Measurements from ENCODE around the gene THBS1.

THBS1 gene

GRCh38 chr15:39589193-39589814 is 8.4 kb downstream of the THBS1 start:
- DNase-seq (ENCODE audit: low spot score), result no peak

- no peak for DNase-seq (ENCODE audit: low spot score)
These were observed 9.2 kb downstream of the THBS1 start for GRCh38 chr15:39589815-39590644.

GRCh38 chr15:39591141-39591895 is 10.4 kb downstream of the THBS1 start:
- DNase-seq (ENCODE audit: low spot score), result no peak

- DNase-seq (ENCODE audit: low spot score), result no peak
These were observed 11.0 kb downstream of the THBS1 start for GRCh38 chr15:39591896-39592315.

- no peak for DNase-seq (ENCODE audit: low spot score)
These were observed 11.6 kb downstream of the THBS1 start for GRCh38 chr15:39592500-39592899.

- no peak for DNase-seq (ENCODE audit: low spot score)
These were observed 12.3 kb downstream of the THBS1 start for GRCh38 chr15:39593071-39593655.

GRCh38 chr15:39593656-39594445 is 13.0 kb downstream of the THBS1 start:
- no peak for DNase-seq (ENCODE audit: low spot score)

GRCh38 chr15:39594446-39595337 is 13.8 kb downstream of the THBS1 start:
- no peak for DNase-seq (ENCODE audit: low spot score)

GRCh38 chr15:39595338-39596221 is 14.7 kb downstream of the THBS1 start:
- no peak for DNase-seq (ENCODE audit: low spot score)

- no peak for DNase-seq (ENCODE audit: low spot score)
These were observed 15.6 kb downstream of the THBS1 start for GRCh38 chr15:39596358-39597051.

- DNase-seq (ENCODE audit: low spot score), result no peak
These were observed 16.5 kb downstream of the THBS1 start for GRCh38 chr15:39597336-39597735.

- DNase-seq (ENCODE audit: low spot score), result no peak
These were observed 16.9 kb downstream of the THBS1 start for GRCh38 chr15:39597751-39598185.

- DNase-seq (ENCODE audit: low spot score), result no peak
These were observed 17.4 kb downstream of the THBS1 start for GRCh38 chr15:39598186-39598850.

GRCh38 chr15:39598958-39599845 is 18.3 kb downstream of the THBS1 start:
- DNase-seq (ENCODE audit: low spot score), result no peak

- no peak for DNase-seq (ENCODE audit: low spot score)
These were observed 19.0 kb downstream of the THBS1 start for GRCh38 chr15:39599871-39600270.

GRCh38 chr15:39602143-39602542 is 21.3 kb downstream of the THBS1 start:
- no peak for DNase-seq (ENCODE audit: low spot score)

- no peak for DNase-seq (ENCODE audit: low spot score)
These were observed 24.3 kb downstream of the THBS1 start for GRCh38 chr15:39605146-39605545.
